ENCODE data around the gene ITGB7.

DNA sequence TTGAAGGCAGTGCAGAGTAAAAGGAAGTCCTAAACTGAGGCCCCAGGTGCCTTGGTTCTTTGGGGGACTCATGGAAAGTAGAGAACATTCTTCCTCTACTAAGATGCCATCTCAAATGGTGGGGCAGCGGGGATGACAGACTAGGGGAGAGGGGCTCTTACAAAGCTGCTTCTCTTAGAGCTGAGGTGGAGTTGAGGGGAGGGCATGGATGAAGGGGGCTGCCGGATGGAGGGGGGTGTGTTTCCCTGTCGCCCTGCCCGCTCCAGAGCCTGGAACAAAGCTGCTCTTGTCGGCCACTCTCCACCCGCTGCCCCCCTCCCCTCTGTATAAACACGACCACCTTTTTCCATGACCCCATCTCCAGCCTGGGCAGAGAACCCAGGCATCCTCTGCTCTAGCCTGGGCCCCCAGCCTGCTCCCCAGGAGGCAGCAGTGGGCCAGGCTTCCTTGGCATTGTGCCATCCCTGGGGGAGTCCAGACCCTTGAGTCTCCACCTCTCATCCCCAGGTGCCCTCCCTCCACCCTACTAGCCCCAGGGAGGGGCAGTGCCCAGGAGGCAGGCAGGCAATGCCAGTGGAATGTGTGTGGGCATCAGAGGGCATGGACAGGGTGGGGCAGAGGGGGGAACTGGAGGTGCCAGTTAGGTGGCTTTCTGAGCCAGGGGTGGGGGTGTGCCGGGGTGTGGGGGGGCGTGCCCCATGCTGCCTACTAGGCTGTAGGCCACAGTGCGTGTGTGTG, 23.2 kb upstream of the ITGB7 start:
- no peak for TF ChIP-seq MAFK (IDR thresholded peaks at IDR 0.05; ENCODE audit: low read depth, low read length)
- TF ChIP-seq, protein P1, sequence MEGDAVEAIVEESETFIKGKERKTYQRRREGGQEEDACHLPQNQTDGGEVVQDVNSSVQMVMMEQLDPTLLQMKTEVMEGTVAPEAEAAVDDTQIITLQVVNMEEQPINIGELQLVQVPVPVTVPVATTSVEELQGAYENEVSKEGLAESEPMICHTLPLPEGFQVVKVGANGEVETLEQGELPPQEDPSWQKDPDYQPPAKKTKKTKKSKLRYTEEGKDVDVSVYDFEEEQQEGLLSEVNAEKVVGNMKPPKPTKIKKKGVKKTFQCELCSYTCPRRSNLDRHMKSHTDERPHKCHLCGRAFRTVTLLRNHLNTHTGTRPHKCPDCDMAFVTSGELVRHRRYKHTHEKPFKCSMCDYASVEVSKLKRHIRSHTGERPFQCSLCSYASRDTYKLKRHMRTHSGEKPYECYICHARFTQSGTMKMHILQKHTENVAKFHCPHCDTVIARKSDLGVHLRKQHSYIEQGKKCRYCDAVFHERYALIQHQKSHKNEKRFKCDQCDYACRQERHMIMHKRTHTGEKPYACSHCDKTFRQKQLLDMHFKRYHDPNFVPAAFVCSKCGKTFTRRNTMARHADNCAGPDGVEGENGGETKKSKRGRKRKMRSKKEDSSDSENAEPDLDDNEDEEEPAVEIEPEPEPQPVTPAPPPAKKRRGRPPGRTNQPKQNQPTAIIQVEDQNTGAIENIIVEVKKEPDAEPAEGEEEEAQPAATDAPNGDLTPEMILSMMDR (conservative IDR thresholded peaks at IDR 0.05; ENCODE audit: low read depth, low read length): no peak
- TF ChIP-seq CEBPB (IDR thresholded peaks at IDR 0.05; ENCODE audit: low read depth, low read length): no peak
- no peak for TF ChIP-seq SMC3 (IDR thresholded peaks at IDR 0.05; ENCODE audit: low read depth, low read length)
- no peak for TF ChIP-seq POLR2A (IDR thresholded peaks at IDR 0.05; ENCODE audit: low read depth, low read length)
- TF ChIP-seq RAD21 (IDR thresholded peaks at IDR 0.05; ENCODE audit: low read length): no peak
- no peak for TF ChIP-seq MAZ (IDR thresholded peaks at IDR 0.05; ENCODE audit: borderline replicate concordance, low read depth, low read length)
- TF ChIP-seq, protein P2, sequence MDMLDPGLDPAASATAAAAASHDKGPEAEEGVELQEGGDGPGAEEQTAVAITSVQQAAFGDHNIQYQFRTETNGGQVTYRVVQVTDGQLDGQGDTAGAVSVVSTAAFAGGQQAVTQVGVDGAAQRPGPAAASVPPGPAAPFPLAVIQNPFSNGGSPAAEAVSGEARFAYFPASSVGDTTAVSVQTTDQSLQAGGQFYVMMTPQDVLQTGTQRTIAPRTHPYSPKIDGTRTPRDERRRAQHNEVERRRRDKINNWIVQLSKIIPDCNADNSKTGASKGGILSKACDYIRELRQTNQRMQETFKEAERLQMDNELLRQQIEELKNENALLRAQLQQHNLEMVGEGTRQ (IDR thresholded peaks at IDR 0.05; ENCODE audit: low read depth, low read length): no peak
- no peak for TF ChIP-seq BHLHE40 (IDR thresholded peaks at IDR 0.05; ENCODE audit: low read depth, low read length)
- TF ChIP-seq CHD1 (IDR thresholded peaks at IDR 0.05; ENCODE audit: low read depth, low read length): no peak
- no peak for TF ChIP-seq RFX5 (IDR thresholded peaks at IDR 0.05; ENCODE audit: low read depth, low read length)
- no peak for TF ChIP-seq MXI1 (IDR thresholded peaks at IDR 0.05; ENCODE audit: borderline replicate concordance, low read depth, low read length)
- TF ChIP-seq FOS (IDR thresholded peaks at IDR 0.05; ENCODE audit: low read depth, low read length): no peak
